HepG2 (cell line): Measurements from ENCODE around the gene DNASE1.

ENCODE experiments used
- CTCF ChIP-seq: sonication (generic); formaldehyde crosslinking; IDR thresholded peaks from 2 replicates; pipeline ENCODE4 v1.5.0; 2020; ENCODE audit warnings: mild to moderate bottlenecking, missing genetic modification reagents, moderate library complexity
- ELF4 ChIP-seq: sonication (generic); formaldehyde crosslinking; IDR thresholded peaks from 2 replicates; pipeline ENCODE4 v1.5.0; 2020; ENCODE audit warnings: missing genetic modification reagents, mild to moderate bottlenecking, moderate library complexity, borderline replicate concordance
- ETV6 ChIP-seq: sonication (generic); formaldehyde crosslinking; conservative IDR thresholded peaks from 2 replicates; pipeline ENCODE4 v1.4.0; 2020; ENCODE audit warnings: missing genetic modification reagents
- EZH2 ChIP-seq: conservative IDR thresholded peaks from 2 replicates; pipeline ENCODE4 v1.6.1; 2012; ENCODE audit warnings: mild to moderate bottlenecking, low read depth, low read length, moderate library complexity
- HDAC6 ChIP-seq: fragments of 200-600 bp; sonication (generic); IDR thresholded peaks from 2 replicates; pipeline ENCODE4 v1.7.0; 2017; ENCODE audit warnings: mild to moderate bottlenecking, antibody characterized with exemption, low read length, low read depth
- POLR2A ChIP-seq, 2 experiments: IDR thresholded peaks; 2 replicates each; pipeline ENCODE4 v1.6.1; 2011; ENCODE audit warnings: low read depth in 2 of 2, low read length in 2 of 2, mild to moderate bottlenecking in 1 of 2, moderate library complexity in 1 of 2; ENCODE audit not compliant: insufficient read depth in 1 of 2
- ZC3H4 ChIP-seq: sonication (generic); formaldehyde crosslinking; IDR thresholded peaks from 2 replicates; pipeline ENCODE4 v1.4.0; 2020; ENCODE audit warnings: missing genetic modification reagents, borderline replicate concordance
- ZNF282 ChIP-seq: fragments of 450-650 bp; IDR thresholded peaks from 2 replicates; pipeline ENCODE4 v1.6.1; 2018; ENCODE audit not compliant: partially characterized antibody
- TF ChIP-seq, protein P1 (sequence below): IDR thresholded peaks from 2 replicates; pipeline ENCODE4 v1.6.1; 2012; ENCODE audit warnings: inconsistent platforms

- TF ChIP-seq ZNF282 (no peak), POLR2A (IDR thresholded peaks at IDR 0.05; ENCODE audit: insufficient read depth in 1 of 2, low read depth in 2 of 2, low read length in 2 of 2) (no peak), CTCF (no peak), HDAC6 (no peak), ZC3H4 (CRISPR knock-in tag) (no peak), ETV6 (CRISPR knock-in tag) (no peak), ELF4 (no peak), EZH2 (no peak)
- TF ChIP-seq, protein P1, sequence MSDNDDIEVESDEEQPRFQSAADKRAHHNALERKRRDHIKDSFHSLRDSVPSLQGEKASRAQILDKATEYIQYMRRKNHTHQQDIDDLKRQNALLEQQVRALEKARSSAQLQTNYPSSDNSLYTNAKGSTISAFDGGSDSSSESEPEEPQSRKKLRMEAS = no peak
Observed at GRCh38 chr16:3706253-3707012, 51.9 kb downstream of the DNASE1 start.
